GM19395 (cell line): ENCODE results near the gene NFAM1.

ENCODE experiments used
- ATAC-seq: cut with Tn5 transposase; IDR thresholded peaks from one replicate; pipeline ENCODE4 v1.9.1; 2021; ENCODE audit warnings: mild to moderate bottlenecking, moderate library complexity; ENCODE audit not compliant: unreplicated experiment

The NFAM1 gene

GRCh38 chr22:42432020-42432596 is at the start of gene NFAM1:
TSS of gene NFAM1 (minus strand) at chr22:42432403. CDS start at chr22:42432357, 46 bp downstream.
- no peak for ATAC-seq

- no peak for ATAC-seq
These were observed 42.9 kb upstream of the NFAM1 start for GRCh38 chr22:42475122-42475521.

GRCh38 chr22:42473484-42474193 is 41.4 kb upstream of the NFAM1 start:
- no peak for ATAC-seq

- ATAC-seq, result no peak
These were observed 40.5 kb upstream of the NFAM1 start for GRCh38 chr22:42472671-42473070.

GRCh38 chr22:42471441-42471840 is 39.2 kb upstream of the NFAM1 start:
- no peak for ATAC-seq

- ATAC-seq, result no peak
These were observed 38.3 kb upstream of the NFAM1 start for GRCh38 chr22:42470366-42471082.

- ATAC-seq, result no peak
These were observed 36.6 kb upstream of the NFAM1 start for GRCh38 chr22:42468841-42469240.

- ATAC-seq, result no peak
These were observed 29.8 kb upstream of the NFAM1 start for GRCh38 chr22:42462016-42462415.

GRCh38 chr22:42461511-42461910 is 29.3 kb upstream of the NFAM1 start:
- no peak for ATAC-seq

GRCh38 chr22:42459287-42460063 is 27.3 kb upstream of the NFAM1 start:
- ATAC-seq, result no peak

- no peak for ATAC-seq
These were observed 20.7 kb upstream of the NFAM1 start for GRCh38 chr22:42452916-42453315.

- no peak for ATAC-seq
These were observed 20.3 kb upstream of the NFAM1 start for GRCh38 chr22:42452456-42452855.

- ATAC-seq, result no peak
These were observed 19.4 kb upstream of the NFAM1 start for GRCh38 chr22:42451499-42452145.

- ATAC-seq, result no peak
These were observed 18.7 kb upstream of the NFAM1 start for GRCh38 chr22:42450862-42451261.

GRCh38 chr22:42446151-42446550 is 13.9 kb upstream of the NFAM1 start:
- no peak for ATAC-seq

GRCh38 chr22:42444077-42444904 is 12.1 kb upstream of the NFAM1 start:
- ATAC-seq, result no peak

- no peak for ATAC-seq
These were observed 11.3 kb upstream of the NFAM1 start for GRCh38 chr22:42443240-42444076.

GRCh38 chr22:42442748-42443147 is 10.5 kb upstream of the NFAM1 start:
- ATAC-seq, result no peak

GRCh38 chr22:42440728-42441127 is 8.5 kb upstream of the NFAM1 start:
- ATAC-seq, result no peak
